Measurements from ENCODE around the gene KCTD21. TPM values are rescaled to one million over a fixed set of nuclear protein-coding genes. Genes with fewer than 3 reads are reported as not detected.
A peak's percentile ranks its signal among the peaks of the same experiment; 100 is the strongest.
"Not testable (repeated sequence)": the region's sequence is repeated elsewhere in the genome, so short reads cannot be mapped to it uniquely, and the experiment has no call there.

The KCTD21 gene, protein sequence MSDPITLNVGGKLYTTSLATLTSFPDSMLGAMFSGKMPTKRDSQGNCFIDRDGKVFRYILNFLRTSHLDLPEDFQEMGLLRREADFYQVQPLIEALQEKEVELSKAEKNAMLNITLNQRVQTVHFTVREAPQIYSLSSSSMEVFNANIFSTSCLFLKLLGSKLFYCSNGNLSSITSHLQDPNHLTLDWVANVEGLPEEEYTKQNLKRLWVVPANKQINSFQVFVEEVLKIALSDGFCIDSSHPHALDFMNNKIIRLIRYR
- 10 to 100 TPM in 3 of 4 donors, 1 to 10 TPM in 1; 9.6 to 21.5 (median 13.7) TPM for total RNA-seq

- ATAC-seq (ENCODE audit: low FRiP score): peak; percentile 97
- DNase-seq (ENCODE audit: low spot score): peak; percentile 72
- TF ChIP-seq CTCF (IDR thresholded peaks at IDR 0.05): no peak
These were observed at the start of gene KCTD21, which contains the start of gene USP35 for GRCh38 chr11:78188286-78189173. Gene KCTD21 (minus strand): TSS chr11:78188626. CDS start chr11:78174554, 14,072 bp downstream. Gene USP35 (plus strand): TSS chr11:78188919. CDS start chr11:78196246, 7,327 bp downstream.

DNA sequence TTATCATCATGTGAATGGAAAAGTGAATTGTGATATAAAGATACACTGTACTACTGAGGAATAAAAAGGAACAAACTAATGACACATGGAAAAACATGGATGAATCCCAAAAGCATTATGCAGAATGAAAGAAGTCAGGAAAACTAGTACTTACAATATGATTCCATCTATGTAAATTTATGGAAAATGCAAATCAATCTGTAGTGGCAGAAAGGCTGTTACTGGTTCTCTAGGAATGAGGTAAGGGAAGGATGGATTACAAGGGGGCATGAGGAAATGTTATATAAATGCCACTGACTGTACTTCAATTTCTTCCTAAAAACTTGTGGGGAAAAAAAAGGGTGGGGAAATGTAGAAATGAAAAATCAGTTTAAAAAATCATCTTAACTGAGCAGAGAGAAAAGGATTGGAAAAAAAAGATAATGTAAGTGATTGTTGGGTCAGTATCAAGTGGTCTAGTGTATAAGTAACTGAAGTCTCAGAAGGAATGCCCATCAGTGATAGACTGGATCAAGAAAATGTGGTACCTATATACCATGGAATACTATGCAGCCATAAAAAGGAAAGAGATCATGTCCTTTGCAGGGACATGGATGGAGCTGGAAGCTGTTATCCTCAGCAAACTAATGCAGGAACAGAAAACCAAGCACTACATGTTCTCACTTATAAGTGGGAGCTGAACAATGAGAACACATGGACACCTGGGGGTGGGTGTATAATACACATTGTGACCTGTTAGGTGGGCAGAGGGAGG, 49.0 kb upstream of the KCTD21 start:
- ATAC-seq (ENCODE audit: low FRiP score): no peak
- no peak for DNase-seq (ENCODE audit: low spot score)
- no peak for TF ChIP-seq CTCF (IDR thresholded peaks at IDR 0.05)

DNA sequence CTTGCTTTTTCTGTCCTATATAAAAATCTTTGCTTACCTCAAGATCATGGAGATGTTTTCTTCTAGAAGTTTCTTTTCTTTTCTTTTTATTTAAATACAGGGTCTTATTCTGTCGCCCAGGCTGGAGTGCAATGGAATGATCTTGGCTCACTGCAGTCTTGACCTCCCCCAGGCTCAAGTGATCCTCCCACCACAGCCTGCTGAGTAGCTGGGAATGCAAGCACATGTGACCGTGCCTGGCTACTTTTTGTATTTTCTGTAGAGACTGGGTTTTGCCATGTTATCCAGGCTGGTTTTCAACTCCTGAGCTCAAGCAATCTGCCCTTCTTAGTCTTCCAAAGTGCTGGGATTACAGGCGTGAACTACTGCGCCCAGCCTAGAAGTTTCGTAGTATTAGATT, 45.6 kb upstream of the KCTD21 start:
- ATAC-seq (ENCODE audit: low FRiP score): no peak
- no peak for DNase-seq (ENCODE audit: low spot score)

DNA sequence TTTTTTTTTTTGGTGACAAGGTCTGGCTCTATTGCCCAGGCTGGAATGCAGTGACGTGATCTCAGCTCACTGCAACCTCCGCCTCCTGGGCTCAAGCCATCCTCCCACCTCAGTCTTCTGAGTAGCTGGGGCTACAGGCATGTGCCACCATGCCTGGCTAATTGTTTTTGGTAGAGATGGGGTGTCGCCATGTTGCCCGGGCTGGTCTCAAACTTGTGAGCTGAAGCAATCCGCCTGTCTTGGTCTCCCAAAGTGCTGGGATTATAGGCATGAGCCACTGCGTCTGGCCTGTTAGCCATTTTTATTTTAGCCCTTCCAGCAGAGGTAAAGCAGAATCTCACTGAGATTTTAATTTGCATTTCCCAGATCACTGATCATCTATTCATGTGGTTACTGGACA, 44.6 kb upstream of the KCTD21 start:
- ATAC-seq (ENCODE audit: low FRiP score); DNase-seq (ENCODE audit: low spot score): not testable (repeated sequence)

More for the DNA sequence above, 45.6 kb upstream of the KCTD21 start:
- TF ChIP-seq CTCF (IDR thresholded peaks at IDR 0.05): no peak

GRCh38 chr11:78231962-78232501, 43.6 kb upstream of the KCTD21 start:
- ATAC-seq (ENCODE audit: low FRiP score) (peak; percentile 42), DNase-seq (ENCODE audit: low spot score) (no peak)
- no peak for TF ChIP-seq CTCF (IDR thresholded peaks at IDR 0.05)

DNA sequence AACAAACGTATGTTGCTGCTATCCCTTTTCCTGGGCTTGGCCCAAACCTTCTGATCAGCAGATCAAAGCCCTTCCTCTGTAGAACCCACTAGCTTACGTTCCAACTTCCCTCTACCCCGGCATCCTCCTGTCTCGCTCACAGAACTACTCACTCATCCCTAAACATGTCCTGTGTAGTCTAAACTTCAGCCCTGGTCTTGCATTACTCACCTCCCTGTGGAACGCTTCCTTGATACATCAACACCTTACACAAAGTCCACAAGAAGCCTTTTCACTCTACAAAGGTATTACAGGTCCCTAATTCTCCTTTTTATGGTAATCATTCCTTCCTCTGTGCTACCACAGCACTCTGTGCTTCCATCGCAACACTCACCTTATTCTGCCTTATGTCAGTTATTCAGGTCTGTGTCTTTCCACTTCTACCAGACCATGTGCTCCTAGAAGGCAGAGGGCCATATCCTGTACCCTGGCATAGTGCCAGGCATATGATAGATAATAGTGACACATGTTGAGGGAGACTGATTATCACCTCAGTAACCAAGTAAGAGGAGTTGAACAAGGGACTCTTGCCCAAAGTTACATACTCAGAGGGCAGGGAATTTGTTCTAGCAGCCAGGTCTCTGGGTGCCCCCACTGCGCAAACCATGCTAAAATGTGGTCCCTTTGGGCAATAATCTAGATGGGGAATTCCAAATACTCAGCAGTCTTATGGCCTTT, 41.9 kb upstream of the KCTD21 start:
- TF ChIP-seq CTCF (IDR thresholded peaks at IDR 0.05): no peak
- no peak for ATAC-seq (ENCODE audit: low FRiP score)
- DNase-seq (ENCODE audit: low spot score): no peak
